Breast epithelium (tissue), 4 donors: ENCODE results near the gene CDKN2AIP. TPM values are rescaled to one million over a fixed set of nuclear protein-coding genes. Genes with fewer than 3 reads are reported as not detected.
A peak's percentile ranks its signal among the peaks of the same experiment; 100 is the strongest.

ENCODE experiments used
- DNase-seq, 2 donors: peaks; one replicate each; pipeline ENCODE4 v3.0.0-alpha.2; 2019; ENCODE audit warnings: low spot score in 2 of 2
- H3K27ac ChIP-seq, 2 donors: fragments of 200-600 bp; sonication (generic) in 1 of 2; one replicate each; pipeline ENCODE4 v1.5.1; 2016 to 2019; ENCODE audit warnings: mild to moderate bottlenecking in 1 of 2
- H3K27me3 ChIP-seq, 2 donors: fragments of 200-600 bp; sonication (generic) in 1 of 2; one replicate each; pipeline versions ENCODE4 v1.5.1 to v1.6.0; 2017 to 2019; ENCODE audit warnings: control low read depth in 1 of 2, mild to moderate bottlenecking in 1 of 2
- H3K36me3 ChIP-seq: fragments of 200-600 bp; one replicate; pipeline ENCODE4 v1.5.1; 2019
- H3K4me1 ChIP-seq, 2 donors: fragments of 200-600 bp; sonication (generic); one replicate each; pipeline ENCODE4 v1.5.1; 2016 to 2019; ENCODE audit warnings: control low read depth in 1 of 2
- H3K4me3 ChIP-seq, 3 donors: fragments of 200-600 bp; sonication (generic); 1 replicate in 2 of 3; 2 replicates in 1 of 3; pipeline ENCODE4 v1.5.1; 2016 to 2019; ENCODE audit warnings: mild to moderate bottlenecking in 3 of 3, moderate library complexity in 2 of 3
- H3K9me3 ChIP-seq, 2 donors: fragments of 200-600 bp; sonication (generic) in 1 of 2; one replicate each; pipeline ENCODE4 v1.5.1; 2016 to 2019; ENCODE audit warnings: control low read depth in 1 of 2
- POLR2A ChIP-seq: fragments of 450-650 bp; IDR thresholded peaks from one replicate; pipeline ENCODE4 v1.6.1; 2016; ENCODE audit warnings: antibody characterized with exemption, mild to moderate bottlenecking, moderate library complexity
- POLR2AphosphoS5 ChIP-seq, 3 donors: sonication (generic); formaldehyde crosslinking; IDR thresholded peaks; one replicate each; pipeline ENCODE4 v1.6.1; 2017; ENCODE audit warnings: antibody characterized with exemption in 3 of 3
- intact Hi-C: fragments of 100-400 bp; cut with DNase I; formaldehyde crosslinking; loops from one replicate; pipeline ENCODE4 v1.15.1; 2023; ENCODE audit warnings: low total_unique reads
- total RNA-seq, 3 donors: library from RNA; depleted of rRNA; stranded (reverse); fragments of >200 nt; gene quantifications; one replicate each; pipeline ENCODE4 v1.1.0, GENCODE V29; 2016
- TF ChIP-seq, protein P1 (sequence below), 3 donors: fragments of 450-650 bp; IDR thresholded peaks; one replicate each; pipeline ENCODE4 v1.5.1; 2016 to 2017; ENCODE audit warnings: antibody characterized with exemption in 3 of 3, mild to moderate bottlenecking in 3 of 3, moderate library complexity in 3 of 3

Gene CDKN2AIP
- total RNA-seq, 3 donors from 2014 or later: 22.2 to 37.3 (median 23.3) TPM

DNA sequence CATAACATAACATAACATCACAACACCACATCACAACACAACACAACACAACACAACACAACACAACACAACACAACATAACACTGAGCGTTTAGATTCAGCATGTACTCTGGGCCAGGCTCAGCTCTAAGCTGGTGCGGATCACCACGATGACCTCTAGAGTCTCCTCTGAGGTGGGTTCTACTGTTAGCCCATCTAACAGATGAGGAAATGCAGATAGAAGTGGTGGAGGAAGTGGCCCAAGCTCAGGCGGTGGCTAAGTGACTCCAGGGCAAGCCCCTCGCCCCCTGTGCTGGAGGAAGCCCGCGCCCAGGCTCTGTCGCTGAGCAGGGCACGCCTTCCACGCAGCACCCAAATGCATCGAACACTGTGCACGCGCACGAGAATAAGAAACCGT is 45.3 kb upstream of the CDKN2AIP start:
- intact Hi-C loops: no loop called here
- DNase-seq: no peak
- Histone ChIP-seq H3K9me3 (no peaks in the 10 kb centered on the region), H3K27ac (no peak overlapping the region), H3K36me3 (no peaks in the 10 kb centered on the region), H3K27me3 (no peaks in the 10 kb centered on the region), H3K4me1 (no peaks in the 10 kb centered on the region), H3K4me3 (peak overlapping the region; percentile 47 to 80 (median 59))
- TF ChIP-seq POLR2A: no peak
- TF ChIP-seq, protein P1, sequence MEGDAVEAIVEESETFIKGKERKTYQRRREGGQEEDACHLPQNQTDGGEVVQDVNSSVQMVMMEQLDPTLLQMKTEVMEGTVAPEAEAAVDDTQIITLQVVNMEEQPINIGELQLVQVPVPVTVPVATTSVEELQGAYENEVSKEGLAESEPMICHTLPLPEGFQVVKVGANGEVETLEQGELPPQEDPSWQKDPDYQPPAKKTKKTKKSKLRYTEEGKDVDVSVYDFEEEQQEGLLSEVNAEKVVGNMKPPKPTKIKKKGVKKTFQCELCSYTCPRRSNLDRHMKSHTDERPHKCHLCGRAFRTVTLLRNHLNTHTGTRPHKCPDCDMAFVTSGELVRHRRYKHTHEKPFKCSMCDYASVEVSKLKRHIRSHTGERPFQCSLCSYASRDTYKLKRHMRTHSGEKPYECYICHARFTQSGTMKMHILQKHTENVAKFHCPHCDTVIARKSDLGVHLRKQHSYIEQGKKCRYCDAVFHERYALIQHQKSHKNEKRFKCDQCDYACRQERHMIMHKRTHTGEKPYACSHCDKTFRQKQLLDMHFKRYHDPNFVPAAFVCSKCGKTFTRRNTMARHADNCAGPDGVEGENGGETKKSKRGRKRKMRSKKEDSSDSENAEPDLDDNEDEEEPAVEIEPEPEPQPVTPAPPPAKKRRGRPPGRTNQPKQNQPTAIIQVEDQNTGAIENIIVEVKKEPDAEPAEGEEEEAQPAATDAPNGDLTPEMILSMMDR (IDR thresholded peaks at IDR 0.05): no peak
- TF ChIP-seq POLR2AphosphoS5 (IDR thresholded peaks at IDR 0.05): no peak

DNA sequence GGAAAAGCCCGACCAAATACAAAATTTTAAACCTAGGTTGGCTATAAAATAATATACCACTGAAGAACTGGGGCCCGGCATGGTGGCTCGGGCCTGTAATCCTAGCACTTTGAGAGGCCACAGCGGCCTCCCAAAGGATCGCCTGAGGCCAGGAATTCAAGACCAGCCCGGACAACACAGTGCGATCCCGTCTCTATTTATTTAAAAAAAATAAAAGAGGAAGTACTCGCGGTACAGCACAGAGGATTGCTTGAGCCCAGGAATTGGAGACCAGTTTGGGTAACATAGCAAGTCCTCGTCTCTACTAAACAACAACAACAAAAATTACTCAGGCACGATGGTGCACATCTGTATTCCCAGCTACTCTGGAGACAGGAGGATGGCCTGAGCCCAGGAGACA is 44.8 kb upstream of the CDKN2AIP start:
- intact Hi-C loops: no loop called here
- Histone ChIP-seq H3K4me1 (no peaks in the 10 kb centered on the region), H3K36me3 (no peaks in the 10 kb centered on the region), H3K27me3 (no peaks in the 10 kb centered on the region), H3K9me3 (no peaks in the 10 kb centered on the region), H3K27ac (no peak overlapping the region), H3K4me3 (no peak overlapping the region)
- TF ChIP-seq, protein P1 (IDR thresholded peaks at IDR 0.05): no peak
- TF ChIP-seq POLR2AphosphoS5 (IDR thresholded peaks at IDR 0.05) (no peak), POLR2A (no peak)
- no peak for DNase-seq

DNA sequence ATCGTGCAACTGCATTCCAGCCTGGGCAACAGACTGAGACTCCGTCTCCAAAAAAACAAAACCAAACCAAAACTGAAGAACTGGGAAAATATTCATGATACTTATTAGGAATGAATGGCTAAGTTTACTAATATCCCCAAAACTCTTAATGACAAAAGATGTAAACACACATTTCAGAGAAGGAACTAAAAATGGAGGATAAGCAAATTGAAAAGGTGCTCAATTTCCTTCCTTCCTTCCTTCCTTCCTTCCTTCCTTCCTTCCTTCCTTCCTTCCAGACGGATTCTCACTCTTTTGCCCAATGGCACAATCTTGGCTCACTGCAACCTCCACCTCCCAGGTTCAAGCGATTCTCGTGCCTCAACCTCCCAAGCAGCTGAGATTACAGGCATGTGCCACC is 44.4 kb upstream of the CDKN2AIP start:
- TF ChIP-seq POLR2AphosphoS5 (IDR thresholded peaks at IDR 0.05) (no peak), POLR2A (no peak)
- TF ChIP-seq, protein P1 (IDR thresholded peaks at IDR 0.05): no peak
- Histone ChIP-seq H3K36me3 (no peaks in the 10 kb centered on the region), H3K27me3 (no peaks in the 10 kb centered on the region), H3K27ac (no peak overlapping the region), H3K4me1 (no peaks in the 10 kb centered on the region), H3K9me3 (no peaks in the 10 kb centered on the region), H3K4me3 (no peak overlapping the region)
- intact Hi-C loops: no loop called here
- no peak for DNase-seq

DNA sequence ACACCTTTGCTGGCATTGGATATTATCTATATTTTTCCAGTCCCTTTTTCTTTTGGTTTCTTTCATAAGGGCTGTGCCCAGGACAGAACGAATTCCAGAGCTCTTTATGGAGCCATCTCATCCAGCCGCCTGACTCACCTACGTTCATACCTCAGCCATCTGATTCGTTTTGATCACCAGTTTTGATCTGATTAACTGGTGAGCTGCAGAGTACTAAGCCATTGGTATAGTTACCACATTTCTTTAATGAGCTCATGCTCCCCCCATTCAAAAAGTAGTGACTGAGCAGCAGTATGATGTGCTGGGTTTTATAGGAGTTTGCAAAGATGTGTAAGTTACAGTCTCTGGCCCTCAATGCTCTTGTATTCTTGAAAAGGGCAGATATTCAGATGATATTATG is 43.0 kb upstream of the CDKN2AIP start:
- H3K4me3 ChIP-seq: no peak overlapping the region
- no peaks in the 10 kb centered on the region for H3K4me1 ChIP-seq
- TF ChIP-seq POLR2AphosphoS5 (IDR thresholded peaks at IDR 0.05) (no peak), POLR2A (no peak)
- TF ChIP-seq, protein P1 (IDR thresholded peaks at IDR 0.05): no peak
- no peaks in the 10 kb centered on the region for H3K9me3 ChIP-seq
- no peak overlapping the region for H3K27ac ChIP-seq
- intact Hi-C loops: no loop called here
- DNase-seq: no peak
- no peaks in the 10 kb centered on the region for H3K36me3 ChIP-seq
- no peaks in the 10 kb centered on the region for H3K27me3 ChIP-seq

GRCh38 chr4:183402771-183403170 is 41.7 kb upstream of the CDKN2AIP start:
- Histone ChIP-seq H3K36me3 (no peaks in the 10 kb centered on the region), H3K27ac (no peak overlapping the region), H3K4me1 (no peaks in the 10 kb centered on the region), H3K9me3 (no peaks in the 10 kb centered on the region), H3K4me3 (no peak overlapping the region), H3K27me3 (no peaks in the 10 kb centered on the region)
- intact Hi-C loops: no loop called here
- DNase-seq: no peak
- TF ChIP-seq, protein P1 (IDR thresholded peaks at IDR 0.05): no peak
- TF ChIP-seq POLR2A (no peak), POLR2AphosphoS5 (IDR thresholded peaks at IDR 0.05) (no peak)
